GM12878 (cell line): ENCODE measurements around the gene FOXI2. TPM values are rescaled to one million over a fixed set of nuclear protein-coding genes. Genes with fewer than 3 reads are reported as not detected.

ENCODE experiments used
- MXI1 ChIP-seq: fragments of 150-350 bp; IDR thresholded peaks from 2 replicates; pipeline ENCODE4 v1.6.1; 2011; ENCODE audit warnings: low read depth, mild to moderate bottlenecking, inconsistent platforms, low read length, improper control_type of control experiment
- RCOR1 ChIP-seq: conservative IDR thresholded peaks from 2 replicates; pipeline ENCODE4 v1.6.1; 2012; ENCODE audit warnings: low read depth, low read length, improper control_type of control experiment
- RELB ChIP-seq: fragments of 450-650 bp; IDR thresholded peaks from 2 replicates; pipeline ENCODE4 v1.6.1; 2017; ENCODE audit warnings: low read depth, mild to moderate bottlenecking, moderate library complexity
- REST ChIP-seq: IDR thresholded peaks from 2 replicates; pipeline ENCODE4 v1.6.1; 2012; ENCODE audit warnings: mild to moderate bottlenecking, low read depth, low read length
- RUNX3 ChIP-seq: IDR thresholded peaks from 2 replicates; pipeline ENCODE4 v1.6.1; 2012; ENCODE audit warnings: low read length, inconsistent platforms
- SKIL ChIP-seq: fragments of 450-650 bp; IDR thresholded peaks from 2 replicates; pipeline ENCODE4 v1.6.1; 2017; ENCODE audit warnings: mild to moderate bottlenecking, low read depth, inconsistent platforms; ENCODE audit not compliant: poor library complexity, severe bottlenecking
- SMC3 ChIP-seq: IDR thresholded peaks from 2 replicates; pipeline ENCODE4 v1.6.1; 2011; ENCODE audit warnings: low read length, improper control_type of control experiment, borderline replicate concordance
- polyA plus RNA-seq, 11 experiments: library from polyadenylated mRNA; depleted of rRNA in 4 of 11; unstranded in 6 of 11; stranded (reverse) in 5 of 11; fragments of >200 nt; fragmentation: Nextera tagmentation in 4 of 11; fragmentation: Illumina TruSeq in 1 of 11; extraction: Ambion mirVana in 4 of 11; extraction: Trizol in 1 of 11; gene quantifications; 1 replicate in 1 of 11; 2 replicates in 10 of 11; pipeline versions ENCODE4 v1.2.1 to v1.2.3, GENCODE V29; 2011 to 2016; ENCODE audit warnings: inconsistent platforms in 2 of 11, missing spikeins in 2 of 11, low read depth in 1 of 11
- total RNA-seq, 4 experiments: library from RNA; depleted of rRNA in 3 of 4; stranded (reverse); fragments of >200 nt in 3 of 4; fragmentation: Illumina TruSeq in 1 of 4; extraction: Trizol in 1 of 4; gene quantifications; 2 replicates each; pipeline versions ENCODE4 v1.2.1 to v1.2.3, GENCODE V29; 2013 to 2021

FOXI2 gene
- total and polyA plus RNA-seq, 10 of the 15 experiments (the other 5 are each of a cell fraction or from before 2014, with no cell fraction given) = not detected

- no peak for TF ChIP-seq REST
- no peak for TF ChIP-seq RELB
- TF ChIP-seq RUNX3 = no peak
- no peak for TF ChIP-seq SKIL
- no peak for TF ChIP-seq SMC3
- TF ChIP-seq MXI1 = no peak
- TF ChIP-seq RCOR1 = no peak
Observed at GRCh38 chr10:127743205-127743604, 6.2 kb downstream of the FOXI2 start (continued).
